HG02759 (cell line): ENCODE measurements around the gene DTNB.
"Not testable (repeated sequence)": the region's sequence is repeated elsewhere in the genome, so short reads cannot be mapped to it uniquely, and the experiment has no call there.

Experiments used
- ATAC-seq: cut with Tn5 transposase; IDR thresholded peaks from one replicate; pipeline ENCODE4 v1.9.1; 2021; ENCODE audit warnings: mild to moderate bottlenecking, moderate library complexity; ENCODE audit not compliant: unreplicated experiment

Gene DTNB

GRCh38 chr2:25633801-25634200, 39.6 kb downstream of the DTNB start:
- ATAC-seq, result not testable (repeated sequence)

GRCh38 chr2:25632396-25632795, 41.0 kb downstream of the DTNB start:
- ATAC-seq, result no peak

GRCh38 chr2:25624635-25625034, 48.7 kb downstream of the DTNB start:
- no peak for ATAC-seq

DNA sequence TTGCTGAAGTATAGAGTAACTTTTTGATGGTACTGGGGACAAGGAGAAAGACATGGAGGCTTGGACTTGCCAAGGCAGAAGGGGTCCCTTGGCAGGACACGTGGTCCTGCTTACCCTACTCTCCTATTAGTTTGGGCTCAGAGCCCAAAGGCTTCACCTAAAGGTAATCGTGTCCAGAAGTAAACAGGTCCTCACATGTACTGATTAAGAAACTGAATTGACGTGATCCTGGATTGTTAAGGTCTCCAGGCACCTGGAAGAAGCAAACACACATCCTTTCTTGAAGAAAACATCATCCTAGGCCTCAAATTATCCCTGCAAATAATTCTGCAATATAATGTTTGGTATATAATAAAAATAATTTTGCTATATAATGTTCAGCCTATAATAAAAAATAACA, 50.0 kb downstream of the DTNB start:
- no peak for ATAC-seq

DNA sequence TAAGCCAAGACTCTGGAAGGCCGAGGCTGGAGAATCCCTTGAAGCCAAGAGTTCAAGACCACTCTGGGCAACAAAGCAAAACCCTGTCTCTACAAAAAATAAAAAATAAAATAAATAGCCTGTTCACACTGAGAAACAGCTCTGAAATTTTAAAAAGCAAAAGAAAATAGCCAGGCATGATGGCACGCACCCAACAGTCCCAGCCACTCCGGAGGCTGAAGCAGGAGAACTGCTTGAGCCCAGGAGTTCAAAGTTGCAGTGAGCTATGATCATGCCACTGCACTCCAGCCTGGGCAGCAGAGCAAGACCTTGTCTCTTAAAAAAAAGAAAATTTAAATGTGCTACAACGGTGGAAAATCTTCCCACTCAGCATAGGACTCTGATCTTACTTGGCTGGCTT, 52.7 kb downstream of the DTNB start:
- ATAC-seq, result no peak

DNA sequence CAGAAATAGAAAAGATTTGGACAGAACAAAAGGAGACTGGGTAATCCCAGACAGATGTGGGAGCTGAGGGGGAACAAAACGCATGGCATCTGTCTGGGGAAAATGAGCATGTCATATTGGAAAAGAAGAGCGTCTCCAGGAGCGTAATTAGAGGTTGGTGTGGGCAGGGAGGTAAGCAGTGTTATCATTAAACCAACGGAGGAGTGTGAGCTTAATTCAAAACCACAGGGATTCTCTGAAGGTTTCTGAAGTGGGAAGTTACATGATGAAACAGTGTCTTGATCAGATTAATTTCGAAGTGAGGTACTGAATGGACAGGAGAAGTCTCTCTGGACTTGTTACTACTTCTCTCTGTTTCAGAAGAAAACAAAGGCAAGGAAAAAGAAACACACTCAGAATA, 53.3 kb downstream of the DTNB start:
- ATAC-seq, result no peak

GRCh38 chr2:25619185-25619584, 54.2 kb downstream of the DTNB start:
- ATAC-seq, result no peak

- no peak for ATAC-seq
Measured at GRCh38 chr2:25618676-25619075, 54.7 kb downstream of the DTNB start.

- no peak for ATAC-seq
Measured at GRCh38 chr2:25617948-25618646, 55.3 kb downstream of the DTNB start.

- no peak for ATAC-seq
Measured at GRCh38 chr2:25615920-25616319, 57.5 kb downstream of the DTNB start.

- ATAC-seq, result no peak
Measured at GRCh38 chr2:25615386-25615785, 58.0 kb downstream of the DTNB start.

DNA sequence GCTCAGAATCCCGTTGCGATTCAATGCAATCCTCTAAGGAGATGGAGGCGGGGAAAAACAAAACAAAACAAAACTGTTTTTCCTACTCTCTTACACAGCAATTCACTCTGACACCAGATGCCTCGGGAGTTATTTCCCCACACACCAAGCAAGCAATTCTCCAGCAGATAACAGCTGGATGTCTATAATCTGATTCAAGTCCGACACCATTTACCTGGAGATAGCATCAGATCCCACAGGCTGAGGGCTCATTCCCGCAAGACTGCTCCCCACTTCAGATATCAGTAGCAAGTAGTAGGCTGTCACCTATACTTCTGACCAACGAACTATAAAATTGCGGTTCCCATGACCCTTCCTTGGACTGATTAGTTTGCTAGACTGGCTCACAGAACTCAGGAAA, 58.7 kb downstream of the DTNB start:
- no peak for ATAC-seq

DNA sequence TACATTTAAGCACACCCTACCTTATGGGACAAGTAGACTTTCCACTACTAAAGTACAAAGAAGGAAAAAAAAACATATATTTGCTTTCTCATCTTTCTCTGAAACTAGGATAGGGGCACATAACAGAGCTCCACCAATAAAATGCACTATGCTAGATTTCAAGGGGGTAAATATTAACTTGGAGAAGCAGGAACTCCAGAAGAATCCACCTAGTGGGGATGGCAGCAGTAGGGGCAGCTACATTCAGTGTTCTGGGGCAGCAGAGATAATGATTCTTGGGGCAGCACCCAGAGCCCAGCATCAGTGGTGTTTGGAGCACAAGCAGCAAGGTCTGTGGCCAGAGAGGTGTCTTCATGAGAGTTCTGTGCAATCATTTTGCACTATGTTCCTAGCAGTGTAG, 64.7 kb downstream of the DTNB start:
- no peak for ATAC-seq

DNA sequence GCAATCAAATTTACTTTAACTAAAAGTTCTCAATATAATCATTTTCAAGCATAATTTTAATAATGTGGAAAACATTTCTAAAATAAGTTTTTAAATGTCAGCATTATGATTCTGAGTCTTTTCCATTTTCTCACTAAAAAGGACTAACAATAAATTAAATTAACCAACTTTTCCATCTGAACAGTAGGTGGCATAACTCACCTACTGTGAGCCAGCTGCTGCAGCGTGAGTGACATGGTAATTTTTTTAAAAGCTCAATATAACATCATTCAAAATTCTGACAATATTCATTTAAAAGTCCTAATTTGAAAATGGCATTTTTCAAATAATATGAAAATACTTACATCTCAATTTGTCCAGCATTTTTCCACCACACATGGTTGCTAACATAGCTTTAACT, 66.5 kb downstream of the DTNB start:
- no peak for ATAC-seq

GRCh38 chr2:25602333-25602723, 71.0 kb downstream of the DTNB start:
- peak; percentile 49 for ATAC-seq

GRCh38 chr2:25601711-25602332, 71.6 kb downstream of the DTNB start:
- peak; percentile 48 for ATAC-seq

GRCh38 chr2:25598911-25599310, 74.5 kb downstream of the DTNB start:
- no peak for ATAC-seq

GRCh38 chr2:25598332-25598731, 75.0 kb downstream of the DTNB start:
- no peak for ATAC-seq

- ATAC-seq, result no peak
Measured at GRCh38 chr2:25597881-25598280, 75.5 kb downstream of the DTNB start.

DNA sequence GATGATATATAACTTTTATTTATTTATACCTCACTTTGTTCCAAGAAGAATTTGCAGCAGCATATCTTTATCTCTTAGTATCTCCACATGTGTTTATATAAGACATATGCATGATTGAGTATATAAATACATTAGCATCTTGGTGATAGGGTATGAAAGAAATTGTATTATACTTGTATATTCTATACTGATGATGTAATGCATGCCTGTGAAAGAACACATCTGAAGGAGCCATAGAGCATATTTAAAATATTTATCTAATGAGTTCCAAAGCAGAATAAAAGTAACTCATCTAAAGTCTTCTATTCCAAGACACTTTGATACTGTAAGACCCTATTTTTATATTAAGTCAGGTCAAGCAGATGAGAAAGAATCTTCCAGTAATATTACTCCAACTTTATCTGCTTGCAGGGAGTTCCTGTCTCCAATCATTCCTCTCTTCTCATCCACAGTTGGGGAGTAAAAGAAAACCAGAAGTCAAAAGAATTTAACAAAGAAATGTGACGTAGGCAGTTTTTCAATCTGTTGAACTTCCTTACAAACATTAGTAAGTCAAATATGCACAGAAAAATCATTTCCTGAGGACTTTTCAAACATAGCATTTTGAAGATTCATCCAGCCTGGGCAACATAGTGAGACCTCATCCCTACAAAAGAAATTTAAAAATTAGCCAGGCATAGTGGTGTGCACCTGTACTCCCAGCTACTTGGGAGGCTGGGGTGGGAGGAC, 76.7 kb downstream of the DTNB start:
- ATAC-seq, result no peak

- no peak for ATAC-seq
Measured at GRCh38 chr2:25595393-25595792, 78.0 kb downstream of the DTNB start.

GRCh38 chr2:25594991-25595390, 78.4 kb downstream of the DTNB start:
- no peak for ATAC-seq
